ENCODE measurements around the gene DDX5.

DNA sequence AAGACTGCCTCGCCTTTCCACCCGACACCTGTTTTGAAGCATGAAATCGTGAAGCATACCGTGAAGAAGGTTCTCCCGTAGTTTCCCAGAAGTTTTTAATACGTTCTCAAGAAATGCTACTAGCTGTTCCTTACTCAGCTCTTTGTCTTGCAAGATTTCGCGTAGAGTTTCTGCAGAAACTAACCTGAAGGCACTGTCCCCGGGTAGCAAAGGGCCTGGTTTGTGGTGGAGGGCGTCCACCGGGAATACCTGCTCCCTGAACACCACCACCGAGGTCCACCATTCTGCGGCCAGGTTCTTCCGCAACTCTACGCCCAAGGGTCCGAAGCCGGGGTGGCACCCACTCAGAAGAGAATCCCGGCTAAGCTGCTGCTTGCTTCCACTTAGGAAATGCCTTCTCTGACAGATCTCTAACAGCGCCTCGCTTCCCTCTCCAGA, 9.7 kb downstream of the DDX5 start:
- no peak for TF ChIP-seq POLR2A (IDR thresholded peaks at IDR 0.05)
- TF ChIP-seq, protein P1, sequence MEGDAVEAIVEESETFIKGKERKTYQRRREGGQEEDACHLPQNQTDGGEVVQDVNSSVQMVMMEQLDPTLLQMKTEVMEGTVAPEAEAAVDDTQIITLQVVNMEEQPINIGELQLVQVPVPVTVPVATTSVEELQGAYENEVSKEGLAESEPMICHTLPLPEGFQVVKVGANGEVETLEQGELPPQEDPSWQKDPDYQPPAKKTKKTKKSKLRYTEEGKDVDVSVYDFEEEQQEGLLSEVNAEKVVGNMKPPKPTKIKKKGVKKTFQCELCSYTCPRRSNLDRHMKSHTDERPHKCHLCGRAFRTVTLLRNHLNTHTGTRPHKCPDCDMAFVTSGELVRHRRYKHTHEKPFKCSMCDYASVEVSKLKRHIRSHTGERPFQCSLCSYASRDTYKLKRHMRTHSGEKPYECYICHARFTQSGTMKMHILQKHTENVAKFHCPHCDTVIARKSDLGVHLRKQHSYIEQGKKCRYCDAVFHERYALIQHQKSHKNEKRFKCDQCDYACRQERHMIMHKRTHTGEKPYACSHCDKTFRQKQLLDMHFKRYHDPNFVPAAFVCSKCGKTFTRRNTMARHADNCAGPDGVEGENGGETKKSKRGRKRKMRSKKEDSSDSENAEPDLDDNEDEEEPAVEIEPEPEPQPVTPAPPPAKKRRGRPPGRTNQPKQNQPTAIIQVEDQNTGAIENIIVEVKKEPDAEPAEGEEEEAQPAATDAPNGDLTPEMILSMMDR (IDR thresholded peaks at IDR 0.05), result no peak

Data from right lobe of liver (tissue), 4 donors.